Smooth muscle cell of bladder (primary cell): Measurements from ENCODE around the gene FRMD7. TPM values are rescaled to one million over a fixed set of nuclear protein-coding genes. Genes with fewer than 3 reads are reported as not detected.

Experiments
- total RNA-seq: library from RNA; depleted of rRNA; stranded (reverse); fragments of >200 nt; gene quantifications from 2 replicates; pipeline ENCODE4 v1.2.3, GENCODE V29; 2014

The FRMD7 gene, protein sequence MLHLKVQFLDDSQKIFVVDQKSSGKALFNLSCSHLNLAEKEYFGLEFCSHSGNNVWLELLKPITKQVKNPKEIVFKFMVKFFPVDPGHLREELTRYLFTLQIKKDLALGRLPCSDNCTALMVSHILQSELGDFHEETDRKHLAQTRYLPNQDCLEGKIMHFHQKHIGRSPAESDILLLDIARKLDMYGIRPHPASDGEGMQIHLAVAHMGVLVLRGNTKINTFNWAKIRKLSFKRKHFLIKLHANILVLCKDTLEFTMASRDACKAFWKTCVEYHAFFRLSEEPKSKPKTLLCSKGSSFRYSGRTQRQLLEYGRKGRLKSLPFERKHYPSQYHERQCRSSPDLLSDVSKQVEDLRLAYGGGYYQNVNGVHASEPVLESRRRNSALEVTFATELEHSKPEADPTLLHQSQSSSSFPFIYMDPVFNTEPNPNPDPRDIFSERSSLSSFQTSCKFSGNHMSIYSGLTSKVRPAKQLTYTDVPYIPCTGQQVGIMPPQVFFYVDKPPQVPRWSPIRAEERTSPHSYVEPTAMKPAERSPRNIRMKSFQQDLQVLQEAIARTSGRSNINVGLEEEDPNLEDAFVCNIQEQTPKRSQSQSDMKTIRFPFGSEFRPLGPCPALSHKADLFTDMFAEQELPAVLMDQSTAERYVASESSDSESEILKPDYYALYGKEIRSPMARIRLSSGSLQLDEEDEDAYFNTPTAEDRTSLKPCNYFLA
- under 0.01 and 0.09 TPM in 2 replicates for total RNA-seq

GRCh38 chrX:132127743-132128142 is at the start of gene FRMD7:
FRMD7 (minus strand) TSS chrX:132128020; CDS start chrX:132127844, 176 bp downstream.

Other genes with a start within 250 kb of the FRMD7 start
- 6.3 and 8.0 TPM in 2 replicates for gene STK26, start 104.7 kb downstream of the FRMD7 start, total RNA-seq
- 11.6 and 14.8 TPM in 2 replicates for gene RAP2C, start 91.4 kb upstream of the FRMD7 start, total RNA-seq